Measurements from ENCODE around the gene GRID2. TPM values are rescaled to one million over a fixed set of nuclear protein-coding genes. Genes with fewer than 3 reads are reported as not detected.

GRID2 gene
- total RNA-seq, 1 donor from 2014 or later: 0.17 TPM

DNA sequence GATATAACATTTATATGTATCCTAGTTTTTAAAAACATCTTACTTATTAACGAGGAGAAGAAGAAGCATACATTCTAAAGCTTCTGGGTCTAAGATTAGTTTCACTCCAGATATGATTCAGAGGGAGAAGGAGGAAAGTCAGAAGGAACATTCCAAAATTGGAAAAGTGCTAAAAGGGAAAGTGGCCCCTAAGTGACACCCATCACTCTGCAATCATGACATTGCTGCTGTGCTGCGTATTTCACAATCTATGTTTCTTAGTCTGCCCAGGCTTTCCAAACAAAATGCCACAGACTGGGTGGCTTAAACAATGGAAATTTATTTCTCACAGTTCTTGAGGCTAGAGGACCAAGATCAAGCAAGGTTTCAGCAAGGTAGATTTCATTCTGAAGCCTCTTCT lies 1452.3 kb downstream of the GRID2 start:
- no peak overlapping the region for H3K27ac Mint-ChIP-seq

GRCh38 chr4:93759506-93759905 lies 1455.7 kb downstream of the GRID2 start:
- Histone ChIP-seq H3K36me3 (no peaks in the 10 kb centered on the region), H3F3A (ENCODE audit: low read depth) (no peaks in the 10 kb centered on the region), H4K20me1 (ENCODE audit: low read depth) (no peaks in the 10 kb centered on the region), H3K27me3 (no peaks in the 10 kb centered on the region), H3K9ac (no peak overlapping the region), H2AFZ (replicated peaks) (no peak overlapping the region), H3K4me3 (no peak overlapping the region), H3K79me2 (ENCODE audit: low read depth) (no peaks in the 10 kb centered on the region), H3K4me2 (no peak overlapping the region), H3K4me1 (no peaks in the 10 kb centered on the region), H3K27ac (no peak overlapping the region), H3K9me3 (ENCODE audit: low read depth) (no peaks in the 10 kb centered on the region)
- Mint-ChIP-seq H3K36me3 (no peaks in the 10 kb centered on the region), H3K4me3 (no peak overlapping the region), H3K9me3 (no peaks in the 10 kb centered on the region), H3K4me1 (no peaks in the 10 kb centered on the region), H3K27me3 (ENCODE audit: insufficient read depth, low read depth) (no peaks in the 10 kb centered on the region), H3K27ac (no peak overlapping the region)
- DNase-seq (ENCODE audit: low spot score): no peak
- TF ChIP-seq CTCF (IDR thresholded peaks at IDR 0.05) (no peak), EZH2 (IDR thresholded peaks at IDR 0.05) (no peak)

More for the DNA sequence above, 1452.3 kb downstream of the GRID2 start:
- H2AFZ ChIP-seq (replicated peaks): no peak overlapping the region
- H3K9ac ChIP-seq: no peak overlapping the region
- DNase-seq (ENCODE audit: low spot score): no peak
- no peaks in the 10 kb centered on the region for H3K4me1 ChIP-seq
- Mint-ChIP-seq H3K36me3 (no peaks in the 10 kb centered on the region), H3K4me1 (no peaks in the 10 kb centered on the region), H3K9me3 (no peaks in the 10 kb centered on the region), H3K27me3 (ENCODE audit: insufficient read depth, low read depth) (no peaks in the 10 kb centered on the region), H3K4me3 (no peak overlapping the region)
- no peak overlapping the region for H3K27ac ChIP-seq
- no peaks in the 10 kb centered on the region for H3K9me3 ChIP-seq (ENCODE audit: low read depth)
- no peak for TF ChIP-seq CTCF (IDR thresholded peaks at IDR 0.05)
- TF ChIP-seq EZH2 (IDR thresholded peaks at IDR 0.05): no peak
- no peak for TF ChIP-seq EZH2phosphoT487 (IDR thresholded peaks at IDR 0.05)
- no peaks in the 10 kb centered on the region for H3F3A ChIP-seq (ENCODE audit: low read depth)
- no peak overlapping the region for H3K4me3 ChIP-seq
- no peaks in the 10 kb centered on the region for H3K27me3 ChIP-seq
- no peaks in the 10 kb centered on the region for H4K20me1 ChIP-seq (ENCODE audit: low read depth)
- H3K36me3 ChIP-seq: no peaks in the 10 kb centered on the region
- no peaks in the 10 kb centered on the region for H3K79me2 ChIP-seq (ENCODE audit: low read depth)
- no peak overlapping the region for H3K4me2 ChIP-seq

GRCh38 chr4:93760284-93760683 lies 1456.5 kb downstream of the GRID2 start:
- Histone ChIP-seq H3K36me3 (no peaks in the 10 kb centered on the region), H3K4me1 (no peaks in the 10 kb centered on the region), H3K9me3 (ENCODE audit: low read depth) (no peaks in the 10 kb centered on the region), H3F3A (ENCODE audit: low read depth) (no peaks in the 10 kb centered on the region), H3K4me2 (no peak overlapping the region), H3K27ac (no peak overlapping the region), H3K9ac (no peak overlapping the region), H4K20me1 (ENCODE audit: low read depth) (no peaks in the 10 kb centered on the region), H3K4me3 (no peak overlapping the region), H2AFZ (replicated peaks) (no peak overlapping the region), H3K79me2 (ENCODE audit: low read depth) (no peaks in the 10 kb centered on the region), H3K27me3 (no peaks in the 10 kb centered on the region)
- Mint-ChIP-seq H3K36me3 (no peaks in the 10 kb centered on the region), H3K9me3 (no peaks in the 10 kb centered on the region), H3K27ac (no peak overlapping the region), H3K27me3 (ENCODE audit: insufficient read depth, low read depth) (no peaks in the 10 kb centered on the region), H3K4me1 (no peaks in the 10 kb centered on the region), H3K4me3 (no peak overlapping the region)
- DNase-seq (ENCODE audit: low spot score): no peak
- TF ChIP-seq EZH2 (IDR thresholded peaks at IDR 0.05) (no peak), CTCF (IDR thresholded peaks at IDR 0.05) (no peak), EZH2phosphoT487 (IDR thresholded peaks at IDR 0.05) (no peak)

- no peak overlapping the region for H3K9ac ChIP-seq
- H3K27me3 ChIP-seq: no peaks in the 10 kb centered on the region
- H2AFZ ChIP-seq (replicated peaks): no peak overlapping the region
- H4K20me1 ChIP-seq (ENCODE audit: low read depth): no peaks in the 10 kb centered on the region
- no peak overlapping the region for H3K4me2 ChIP-seq
- H3K4me1 ChIP-seq: no peaks in the 10 kb centered on the region
- DNase-seq (ENCODE audit: low spot score): no peak
- no peak for TF ChIP-seq EZH2 (IDR thresholded peaks at IDR 0.05)
- no peak for TF ChIP-seq EZH2phosphoT487 (IDR thresholded peaks at IDR 0.05)
- no peak for TF ChIP-seq CTCF (IDR thresholded peaks at IDR 0.05)
- Mint-ChIP-seq H3K27ac (no peak overlapping the region), H3K4me3 (no peak overlapping the region), H3K9me3 (no peaks in the 10 kb centered on the region), H3K36me3 (no peaks in the 10 kb centered on the region), H3K27me3 (ENCODE audit: insufficient read depth, low read depth) (no peaks in the 10 kb centered on the region), H3K4me1 (no peaks in the 10 kb centered on the region)
- no peaks in the 10 kb centered on the region for H3F3A ChIP-seq (ENCODE audit: low read depth)
- H3K27ac ChIP-seq: no peak overlapping the region
- H3K9me3 ChIP-seq (ENCODE audit: low read depth): no peaks in the 10 kb centered on the region
- no peaks in the 10 kb centered on the region for H3K79me2 ChIP-seq (ENCODE audit: low read depth)
- H3K4me3 ChIP-seq: no peak overlapping the region
- no peaks in the 10 kb centered on the region for H3K36me3 ChIP-seq
These were observed 1457.5 kb downstream of the GRID2 start for GRCh38 chr4:93761286-93761685.
